ENCODE measurements around the gene HTR3C.

The HTR3C gene

GRCh38 chr3:184099806-184100686 is 47.2 kb downstream of the HTR3C start:
- DNase-seq (ENCODE audit: extremely low read depth, low read depth), result no peak
- TF ChIP-seq CTCF (IDR thresholded peaks at IDR 0.05; ENCODE audit: low read depth, low read length), result no peak

All from AG09319 (cell line).